K562 (cell line): Measurements from ENCODE around the gene GMEB2. TPM values are rescaled to one million over a fixed set of nuclear protein-coding genes. Genes with fewer than 3 reads are reported as not detected.

ENCODE experiments used
- ATF1 ChIP-seq, 2 experiments: fragments of 450-650 bp in 1 of 2; IDR thresholded peaks; 2 replicates each; pipeline ENCODE4 v1.6.1; 2016; ENCODE audit warnings: missing compliant biosample characterization in 1 of 2, missing genetic modification characterization in 1 of 2
- CBX2 ChIP-seq: fragments of 200-600 bp; sonication (generic); IDR thresholded peaks from one replicate; pipeline ENCODE4 v1.6.1; 2012; ENCODE audit warnings: mild to moderate bottlenecking, low read length, inconsistent platforms; ENCODE audit not compliant: insufficient read depth, poor library complexity, severe bottlenecking
- CBX5 ChIP-seq: IDR thresholded peaks from 2 replicates; pipeline ENCODE4 v1.6.1; 2014; ENCODE audit warnings: low read depth, borderline replicate concordance
- ETV6 ChIP-seq, 3 experiments: fragments of 150-350 bp in 1 of 3; sonication (generic) in 1 of 3; formaldehyde crosslinking in 1 of 3; IDR thresholded peaks; 2 replicates each; pipeline versions ENCODE4 v1.6.1 to v1.8.0; 2014 to 2022; ENCODE audit warnings: borderline replicate concordance in 2 of 3, low read depth in 2 of 3, antibody characterized with exemption in 1 of 3, low read length in 1 of 3, mild to moderate bottlenecking in 1 of 3, missing genetic modification reagents in 1 of 3
- FOS ChIP-seq: IDR thresholded peaks from 3 replicates; pipeline ENCODE4 v1.6.1; 2011; ENCODE audit not compliant: insufficient read length; ENCODE audit errors: extremely low read depth
- FOXA3 ChIP-seq, 2 experiments: fragments of 450-650 bp in 1 of 2; sonication (generic) in 1 of 2; formaldehyde crosslinking; IDR thresholded peaks in 1 of 2; conservative IDR thresholded peaks in 1 of 2; 2 replicates each; pipeline versions ENCODE4 v1.4.0 to v1.8.0; 2020 to 2022; ENCODE audit warnings: mild to moderate bottlenecking in 2 of 2, missing genetic modification reagents in 1 of 2
- FOXM1 ChIP-seq, 2 experiments: fragments of 450-650 bp in 1 of 2; sonication (generic) in 1 of 2; formaldehyde crosslinking in 1 of 2; IDR thresholded peaks; 2 replicates each; pipeline versions ENCODE4 v1.6.1 to v1.9.0; 2017 to 2022; ENCODE audit warnings: low read depth in 2 of 2, mild to moderate bottlenecking in 2 of 2, missing genetic modification reagents in 1 of 2, moderate library complexity in 1 of 2
- FUS ChIP-seq: fragments of 200-400 bp; formaldehyde crosslinking; optimal IDR thresholded peaks from 2 replicates; pipeline ENCODE3; 2017; ENCODE audit warnings: low read depth, low read length
- HNRNPL ChIP-seq: fragments of 200-400 bp; formaldehyde crosslinking; IDR thresholded peaks from 2 replicates; pipeline ENCODE4 v1.6.1; 2017; ENCODE audit warnings: low read depth, mild to moderate bottlenecking, low read length
- KLF16 ChIP-seq: IDR thresholded peaks from 2 replicates; pipeline ENCODE4 v1.6.1; 2016; ENCODE audit warnings: antibody characterized with exemption
- NFATC3 ChIP-seq: fragments of 450-650 bp; IDR thresholded peaks from 2 replicates; pipeline ENCODE4 v1.6.1; 2017; ENCODE audit warnings: mild to moderate bottlenecking
- NONO ChIP-seq, 2 experiments: fragments of 200-400 bp in 1 of 2; fragments of 450-650 bp in 1 of 2; formaldehyde crosslinking in 1 of 2; IDR thresholded peaks; 2 replicates each; pipeline ENCODE4 v1.6.1; 2017; ENCODE audit warnings: low read depth in 2 of 2, mild to moderate bottlenecking in 2 of 2, moderate library complexity in 2 of 2, low read length in 1 of 2
- NRF1 ChIP-seq, 2 experiments: fragments of 450-650 bp; IDR thresholded peaks in 1 of 2; conservative IDR thresholded peaks in 1 of 2; 2 replicates each; pipeline ENCODE4 v1.6.1; 2014; ENCODE audit warnings: mild to moderate bottlenecking in 2 of 2
- PHB2 ChIP-seq: fragments of 450-650 bp; IDR thresholded peaks from 2 replicates; pipeline ENCODE4 v1.6.1; 2017; ENCODE audit warnings: low read depth
- PHTF2 ChIP-seq: fragments of 250-450 bp; sonication (Bioruptor Pico); IDR thresholded peaks from 2 replicates; pipeline ENCODE4 v1.5.0; 2021; ENCODE audit warnings: mild to moderate bottlenecking
- POLR2A ChIP-seq: fragments of 450-650 bp; conservative IDR thresholded peaks from 2 replicates; pipeline ENCODE4 v1.6.1; 2016
- PPARD ChIP-seq: fragments of 250-450 bp; sonication (Bioruptor Pico); IDR thresholded peaks from 2 replicates; pipeline ENCODE4 v1.8.0; 2022; ENCODE audit warnings: inconsistent platforms, mild to moderate bottlenecking, moderate library complexity
- SAFB ChIP-seq: fragments of 200-400 bp; formaldehyde crosslinking; IDR thresholded peaks from 2 replicates; pipeline ENCODE4 v1.6.1; 2017; ENCODE audit warnings: low read depth, low read length, borderline replicate concordance
- SRSF7 ChIP-seq: fragments of 200-400 bp; formaldehyde crosslinking; optimal IDR thresholded peaks from 2 replicates; pipeline ENCODE3; 2017; ENCODE audit warnings: mild to moderate bottlenecking, low read depth, low read length
- TEAD1 ChIP-seq, 2 experiments: fragments of 450-650 bp in 1 of 2; sonication (generic) in 1 of 2; formaldehyde crosslinking; IDR thresholded peaks; 2 replicates each; pipeline versions ENCODE4 v1.4.0 to v1.8.0; 2020 to 2022; ENCODE audit warnings: mild to moderate bottlenecking in 2 of 2, missing genetic modification reagents in 1 of 2
- UBTF ChIP-seq, 2 experiments: IDR thresholded peaks; 2 replicates each; pipeline ENCODE4 v1.6.1; 2012; ENCODE audit warnings: improper control_type of control experiment in 2 of 2, low read depth in 2 of 2, low read length in 2 of 2, borderline replicate concordance in 1 of 2
- ZC3H11A ChIP-seq: IDR thresholded peaks from 2 replicates; pipeline ENCODE4 v1.6.1; 2012; ENCODE audit warnings: low read depth, low read length, improper control_type of control experiment
- ZEB2 ChIP-seq: fragments of 450-650 bp; IDR thresholded peaks from 2 replicates; pipeline ENCODE4 v1.6.1; 2016
- ZFP1 ChIP-seq: fragments of 450-650 bp; formaldehyde crosslinking; IDR thresholded peaks from 2 replicates; pipeline ENCODE4 v1.4.0; 2020; ENCODE audit warnings: mild to moderate bottlenecking, mixed read lengths
- ZNF232 ChIP-seq: sonication (generic); formaldehyde crosslinking; IDR thresholded peaks from 2 replicates; pipeline ENCODE4 v1.8.0; 2022; ENCODE audit warnings: mild to moderate bottlenecking, missing genetic modification reagents
- ZNF253 ChIP-seq: fragments of 250-450 bp; sonication (Bioruptor Pico); conservative IDR thresholded peaks from 2 replicates; pipeline ENCODE4 v1.6.1; 2021; ENCODE audit warnings: mild to moderate bottlenecking
- ZNF445 ChIP-seq: fragments of 250-450 bp; sonication (Bioruptor Pico); IDR thresholded peaks from 2 replicates; pipeline ENCODE4 v1.4.0; 2020; ENCODE audit warnings: low read depth, mild to moderate bottlenecking, moderate library complexity
- ZNF57 ChIP-seq: fragments of 450-650 bp; formaldehyde crosslinking; IDR thresholded peaks from 2 replicates; pipeline ENCODE4 v1.4.0; 2020; ENCODE audit warnings: mild to moderate bottlenecking, moderate library complexity
- ZNF785 ChIP-seq: fragments of 250-450 bp; sonication (Bioruptor Pico); IDR thresholded peaks from 2 replicates; pipeline ENCODE4 v1.4.0; 2020; ENCODE audit warnings: mild to moderate bottlenecking
- polyA plus RNA-seq, 8 experiments: library from polyadenylated mRNA; depleted of rRNA in 4 of 8; stranded (reverse) in 5 of 8; unstranded in 3 of 8; fragments of >200 nt; fragmentation: Nextera tagmentation in 2 of 8; fragmentation: Illumina TruSeq in 1 of 8; extraction: Ambion mirVana in 2 of 8; extraction: Trizol in 1 of 8; gene quantifications; 2 replicates each; pipeline versions ENCODE4 v1.2.1 to v1.2.3, GENCODE V29; 2011 to 2014; ENCODE audit warnings: inconsistent platforms in 1 of 8, missing spikeins in 1 of 8
- total RNA-seq, 7 experiments: library from RNA; depleted of rRNA in 6 of 7; stranded (reverse); fragments of >200 nt in 6 of 7; fragmentation: Illumina TruSeq in 2 of 7; extraction: Trizol in 2 of 7; gene quantifications; 2 replicates each; pipeline versions ENCODE4 v1.2.1 to v1.2.3, GENCODE V29; 2011 to 2021; ENCODE audit warnings: low replicate concordance in 1 of 7

Gene GMEB2
- total and polyA plus RNA-seq, 9 of the 15 experiments (the other 6 are each of a cell fraction or from before 2014, with no cell fraction given): 0.03 to 13.9 (median 6.3) TPM

GRCh38 chr20:63627129-63627750, 339 bp upstream of the GMEB2 start (continued):
- TF ChIP-seq UBTF (IDR thresholded peaks at IDR 0.05; ENCODE audit: borderline replicate concordance in 1 of 2, low read depth in 2 of 2, low read length in 2 of 2): peak; percentile 82 to 87; a peak in 3 of 4 replicates
- no peak for TF ChIP-seq FOXM1 (IDR thresholded peaks at IDR 0.05; ENCODE audit: low read depth)
- TF ChIP-seq FOXM1 (CRISPR knock-in tag; IDR thresholded peaks at IDR 0.05; ENCODE audit: low read depth): 0 out of 2 replicates have a peak, but pooled peaks have one; percentile 68
- no peak for TF ChIP-seq ZNF232 (CRISPR knock-in tag)
- no peak for TF ChIP-seq NFATC3
- TF ChIP-seq SRSF7: no peak
- TF ChIP-seq ETV6 (IDR thresholded peaks at IDR 0.05; ENCODE audit: borderline replicate concordance in 1 of 2, low read depth in 2 of 2, low read length in 1 of 2): no peak
- no peak for TF ChIP-seq ETV6 (CRISPR knock-in tag; IDR thresholded peaks at IDR 0.05; ENCODE audit: borderline replicate concordance)
- TF ChIP-seq NONO (IDR thresholded peaks at IDR 0.05; ENCODE audit: low read depth in 2 of 2, low read length in 1 of 2): 0 out of 4 replicates have a peak, but pooled peaks of 1 of the 2 experiments have one; percentile 23
- TF ChIP-seq TEAD1 (CRISPR knock-in tag; IDR thresholded peaks at IDR 0.05): peak in 1 of 2 experiments; percentile 84; a peak in 2 of 4 replicates
- TF ChIP-seq PPARD (CRISPR knock-in tag): no peak
- TF ChIP-seq NRF1 (conservative IDR thresholded peaks at IDR 0.05 in 1 of 2, IDR thresholded peaks at IDR 0.05 in 1 of 2): peak; percentile 95
- no peak for TF ChIP-seq CBX2
- TF ChIP-seq ZNF57 (CRISPR knock-in tag): no peak
- peak; percentile 90 for TF ChIP-seq POLR2A
- no peak for TF ChIP-seq ZNF785 (CRISPR knock-in tag)
- no peak for TF ChIP-seq ZNF445 (CRISPR knock-in tag)
- TF ChIP-seq CBX5: no peak
- TF ChIP-seq SAFB: peak; percentile 70; the same call in 1 of the 2 replicates
- no peak for TF ChIP-seq ZC3H11A
- no peak for TF ChIP-seq FOS
- TF ChIP-seq PHTF2 (CRISPR knock-in tag): no peak
- peak; percentile 51; the same call in 1 of the 2 replicates for TF ChIP-seq ZEB2
- no peak for TF ChIP-seq FUS
- no peak for TF ChIP-seq ATF1 (CRISPR knock-in tag; IDR thresholded peaks at IDR 0.05)
- TF ChIP-seq ATF1 (tag; IDR thresholded peaks at IDR 0.05): peak; percentile 70
- TF ChIP-seq KLF16: no peak
- 0 out of 2 replicates have a peak, but pooled peaks have one; percentile 13 for TF ChIP-seq HNRNPL
- TF ChIP-seq PHB2: no peak
- peak in 1 of 2 experiments; percentile 57; a peak in 2 of 4 replicates for TF ChIP-seq FOXA3 (CRISPR knock-in tag; conservative IDR thresholded peaks at IDR 0.05 in 1 of 2, IDR thresholded peaks at IDR 0.05 in 1 of 2)
- TF ChIP-seq ZNF253: no peak
- TF ChIP-seq ZFP1 (CRISPR knock-in tag): no peak
